OCI-LY7 (cell line): ENCODE results near the gene TMEM95. TPM values are rescaled to one million over a fixed set of nuclear protein-coding genes. Genes with fewer than 3 reads are reported as not detected.
A peak's percentile ranks its signal among the peaks of the same experiment; 100 is the strongest.

Experiments used
- BruUV-seq: library from RNA; stranded (reverse); fragments of 400-500 nt; replicated peaks from 2 replicates; lab custom pipeline; 2021; lab: Mats Ljungman, UMichigan
- CTCF ChIA-PET: fragments of 300-600 bp; sonication (Branson Sonifier 250); formaldehyde crosslinking; loops from one replicate; lab custom pipeline; 2022; ENCODE audit warnings: antibody characterized with exemption; ENCODE audit not compliant: unreplicated experiment; lab: Charles Lee
- POLR2A ChIA-PET: fragments of 300-600 bp; sonication (Branson Sonifier 250); formaldehyde crosslinking; loops from one replicate; lab custom pipeline; 2022; ENCODE audit warnings: antibody characterized with exemption; lab: Charles Lee
- DNase-seq: peaks from one replicate; pipeline ENCODE4 v3.0.0-alpha.2; 2015; ENCODE audit warnings: low spot score
- H2AFZ ChIP-seq: fragments of 200-600 bp; sonication (generic), shearing (Covaris generic); 2 replicates; pipeline ENCODE4 v1.6.1; 2014; ENCODE audit warnings: mild to moderate bottlenecking, antibody characterized with exemption, low read length, moderate library complexity
- H3K27ac ChIP-seq: fragments of 200-600 bp; sonication (generic); 2 replicates; pipeline ENCODE4 v1.5.1; 2014; ENCODE audit warnings: mixed run types, low read depth, mild to moderate bottlenecking, moderate library complexity, low read length, inconsistent platforms; ENCODE audit not compliant: poor library complexity, severe bottlenecking
- H3K36me3 ChIP-seq: fragments of 200-600 bp; sonication (generic); 2 replicates; pipeline ENCODE4 v1.6.1; 2014; ENCODE audit warnings: mild to moderate bottlenecking, antibody characterized with exemption, low read length, moderate library complexity, mixed read lengths; ENCODE audit not compliant: insufficient read depth
- H3K4me1 ChIP-seq: fragments of 200-600 bp; sonication (generic); 2 replicates; pipeline ENCODE4 v1.5.1; 2014; ENCODE audit warnings: mild to moderate bottlenecking, low read length; ENCODE audit not compliant: insufficient read depth, poor library complexity, severe bottlenecking
- H3K4me2 ChIP-seq: fragments of 200-600 bp; sonication (generic); 2 replicates; pipeline ENCODE4 v1.6.1; 2014; ENCODE audit warnings: mild to moderate bottlenecking, low read length
- H3K4me3 ChIP-seq: fragments of 200-600 bp; sonication (generic); 2 replicates; pipeline ENCODE4 v1.5.1; 2014; ENCODE audit warnings: mild to moderate bottlenecking, low read depth, low read length; ENCODE audit not compliant: poor library complexity, severe bottlenecking
- H3K79me2 ChIP-seq: fragments of 200-600 bp; sonication (generic); 2 replicates; pipeline ENCODE4 v1.6.1; 2016; ENCODE audit warnings: low read depth, mild to moderate bottlenecking, low read length, moderate library complexity, mixed read lengths; ENCODE audit not compliant: insufficient read depth
- H3K9me2 ChIP-seq: fragments of 200-600 bp; sonication (generic); 2 replicates; pipeline ENCODE4 v1.6.1; 2016; ENCODE audit warnings: mild to moderate bottlenecking, low read length, mixed read lengths; ENCODE audit not compliant: insufficient read depth
- H3K9me3 ChIP-seq: fragments of 200-600 bp; sonication (generic); 2 replicates; pipeline ENCODE4 v1.6.1; 2014; ENCODE audit warnings: mild to moderate bottlenecking, mixed run types, low read length, mixed read lengths
- H4K20me1 ChIP-seq: fragments of 200-600 bp; sonication (generic); 2 replicates; pipeline ENCODE4 v1.6.1; 2014; ENCODE audit warnings: mild to moderate bottlenecking, antibody characterized with exemption, low read length, moderate library complexity, mixed read lengths; ENCODE audit not compliant: insufficient read depth
- EZH2phosphoT487 ChIP-seq: fragments of 200-600 bp; sonication (generic); IDR thresholded peaks from 2 replicates; pipeline ENCODE4 v1.6.1; 2018; ENCODE audit warnings: low read depth, borderline replicate concordance, mild to moderate bottlenecking, mixed run types, antibody characterized with exemption, low read length, moderate library complexity, mixed read lengths
- intact Hi-C: fragments of 100-400 bp; cut with micrococcal nuclease; formaldehyde crosslinking; loops from one replicate; pipeline ENCODE4 v1.10.0; 2022; ENCODE audit not compliant: unreplicated experiment
- total RNA-seq, 2 experiments: library from RNA; depleted of rRNA in 1 of 2; stranded (reverse); fragments of >200 nt in 1 of 2; shearing (Covaris generic) in 1 of 2; gene quantifications; 2 replicates each; pipeline ENCODE4 v1.2.3, GENCODE V29; 2014 to 2022
- TF ChIP-seq, protein P1 (sequence below): fragments of 200-600 bp; sonication (generic); conservative IDR thresholded peaks from 2 replicates; pipeline ENCODE4 v1.5.1; 2014; ENCODE audit warnings: mild to moderate bottlenecking, antibody characterized with exemption, low read length, moderate library complexity, mixed read lengths

Gene TMEM95
- total RNA-seq, 2 experiments from 2014 or later = not detected

DNA sequence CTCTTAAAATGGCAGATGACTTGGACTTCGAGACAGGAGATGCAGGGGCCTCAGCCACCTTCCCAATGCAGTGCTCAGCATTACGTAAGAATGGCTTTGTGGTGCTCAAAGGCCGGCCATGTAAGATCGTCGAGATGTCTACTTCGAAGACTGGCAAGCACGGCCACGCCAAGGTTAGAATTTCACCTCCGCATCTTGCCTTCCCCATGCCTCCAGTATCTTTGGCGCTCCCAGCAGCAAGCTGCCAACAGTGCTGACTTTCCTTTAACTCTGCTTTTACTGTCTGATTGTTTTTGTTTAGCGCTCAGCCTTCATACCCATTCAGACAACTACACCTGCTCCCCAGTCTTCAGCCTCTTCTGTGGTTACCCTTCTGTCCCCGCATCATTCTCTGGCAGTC, 45.3 kb upstream of the TMEM95 start:
- ChIA-PET CTCF (interaction anchor here (0.6 kb wide), 3 partner anchors 27 to 317 kb away, joined by 3 to 5 read pairs (median 3); partner anchors contain the start of gene ACAP1), POLR2A (interaction anchor here (0.6 to 3.2 kb wide), 3 partner anchors 17 to 27 kb away, joined by 3 to 8 read pairs (median 5); partner anchors contain the start of genes ACAP1 and NEURL4)
- peaks cover 70% of the 10 kb centered on the region for H3K36me3 ChIP-seq
- peak overlapping the region; percentile 99 for H3K4me3 ChIP-seq
- no peaks in the 10 kb centered on the region for H3K9me2 ChIP-seq
- H3K27ac ChIP-seq = peak overlapping the region; percentile 95
- TF ChIP-seq EZH2phosphoT487 = no peak
- TF ChIP-seq, protein P1, sequence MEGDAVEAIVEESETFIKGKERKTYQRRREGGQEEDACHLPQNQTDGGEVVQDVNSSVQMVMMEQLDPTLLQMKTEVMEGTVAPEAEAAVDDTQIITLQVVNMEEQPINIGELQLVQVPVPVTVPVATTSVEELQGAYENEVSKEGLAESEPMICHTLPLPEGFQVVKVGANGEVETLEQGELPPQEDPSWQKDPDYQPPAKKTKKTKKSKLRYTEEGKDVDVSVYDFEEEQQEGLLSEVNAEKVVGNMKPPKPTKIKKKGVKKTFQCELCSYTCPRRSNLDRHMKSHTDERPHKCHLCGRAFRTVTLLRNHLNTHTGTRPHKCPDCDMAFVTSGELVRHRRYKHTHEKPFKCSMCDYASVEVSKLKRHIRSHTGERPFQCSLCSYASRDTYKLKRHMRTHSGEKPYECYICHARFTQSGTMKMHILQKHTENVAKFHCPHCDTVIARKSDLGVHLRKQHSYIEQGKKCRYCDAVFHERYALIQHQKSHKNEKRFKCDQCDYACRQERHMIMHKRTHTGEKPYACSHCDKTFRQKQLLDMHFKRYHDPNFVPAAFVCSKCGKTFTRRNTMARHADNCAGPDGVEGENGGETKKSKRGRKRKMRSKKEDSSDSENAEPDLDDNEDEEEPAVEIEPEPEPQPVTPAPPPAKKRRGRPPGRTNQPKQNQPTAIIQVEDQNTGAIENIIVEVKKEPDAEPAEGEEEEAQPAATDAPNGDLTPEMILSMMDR = no peak
- intact Hi-C loops = no loop called here
- H3K4me1 ChIP-seq = peaks cover 60% of the 10 kb centered on the region
- H3K79me2 ChIP-seq = peaks cover 49% of the 10 kb centered on the region
- H4K20me1 ChIP-seq = peaks cover 26% of the 10 kb centered on the region
- no peaks in the 10 kb centered on the region for H3K9me3 ChIP-seq
- BruUV-seq = no TSS peak
- H3K4me2 ChIP-seq = peak overlapping the region; percentile 77
- no peak overlapping the region for H2AFZ ChIP-seq
- DNase-seq = no peak

DNA sequence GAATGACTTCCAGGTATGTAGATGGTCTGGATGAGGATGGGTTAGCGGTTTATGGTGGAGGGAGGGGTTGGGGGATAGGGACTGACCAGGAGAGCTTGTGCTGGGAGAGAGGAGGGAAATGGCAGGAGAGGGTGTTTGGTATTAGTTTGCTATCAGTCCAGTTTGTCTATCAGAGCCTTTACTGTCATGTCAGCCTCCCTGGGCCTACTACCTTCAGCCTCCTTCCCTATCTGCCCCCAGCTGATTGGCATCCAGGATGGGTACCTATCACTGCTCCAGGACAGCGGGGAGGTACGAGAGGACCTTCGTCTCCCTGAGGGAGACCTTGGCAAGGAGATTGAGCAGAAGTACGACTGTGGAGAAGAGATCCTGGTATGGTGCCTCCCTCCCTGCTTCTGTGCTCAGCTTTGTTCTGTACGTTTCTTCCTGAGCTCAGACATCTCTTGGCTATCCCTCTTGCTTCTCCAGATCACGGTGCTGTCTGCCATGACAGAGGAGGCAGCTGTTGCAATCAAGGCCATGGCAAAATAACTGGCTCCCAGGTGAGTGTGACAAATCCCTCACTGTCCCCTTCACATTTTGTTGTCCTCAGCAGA, 43.7 kb upstream of the TMEM95 start:
- H3K4me2 ChIP-seq = peak overlapping the region; percentile 77; the same call in 1 of the 2 replicates
- TF ChIP-seq, protein P1 = no peak
- TF ChIP-seq EZH2phosphoT487 = no peak
- DNase-seq = no peak

More for the DNA sequence above, 43.7 kb upstream of the TMEM95 start:
- peaks cover 52% of the 10 kb centered on the region for H3K79me2 ChIP-seq
- ChIA-PET CTCF (no interaction called here), POLR2A (interaction anchor here (0.8 kb wide), 1 partner anchor 18 kb away, joined by 3 read pairs; the partner anchor contains the start of gene NEURL4)
- H4K20me1 ChIP-seq = peaks cover 28% of the 10 kb centered on the region
- H3K4me1 ChIP-seq = peaks cover 62% of the 10 kb centered on the region
- H3K36me3 ChIP-seq = peaks cover 79% of the 10 kb centered on the region
- no peak overlapping the region for H2AFZ ChIP-seq
- no peak overlapping the region for H3K27ac ChIP-seq
- no TSS peak for BruUV-seq
- H3K4me3 ChIP-seq = no peak overlapping the region
- H3K9me3 ChIP-seq = no peaks in the 10 kb centered on the region
- intact Hi-C loops = no loop called here
- H3K9me2 ChIP-seq = no peaks in the 10 kb centered on the region
